Panc1 (cell line): ENCODE results near the gene RIPOR2.

Experiments used
- POLR2AphosphoS5 ChIP-seq: IDR thresholded peaks from 2 replicates; pipeline ENCODE4 v1.6.1; 2012; ENCODE audit warnings: mild to moderate bottlenecking, low read depth, low read length, moderate library complexity
- TF ChIP-seq, protein P1 (sequence below): fragments of 450-650 bp; IDR thresholded peaks from 2 replicates; pipeline ENCODE4 v1.5.1; 2017; ENCODE audit warnings: mild to moderate bottlenecking
- TF ChIP-seq, protein P2 (sequence below), 2 experiments: IDR thresholded peaks; 2 replicates each; pipeline ENCODE4 v1.6.1; 2011 to 2012; ENCODE audit warnings: low read depth in 2 of 2, control low read depth in 1 of 2, low read length in 1 of 2, mild to moderate bottlenecking in 1 of 2, moderate library complexity in 1 of 2; ENCODE audit not compliant: insufficient read depth in 1 of 2

DNA sequence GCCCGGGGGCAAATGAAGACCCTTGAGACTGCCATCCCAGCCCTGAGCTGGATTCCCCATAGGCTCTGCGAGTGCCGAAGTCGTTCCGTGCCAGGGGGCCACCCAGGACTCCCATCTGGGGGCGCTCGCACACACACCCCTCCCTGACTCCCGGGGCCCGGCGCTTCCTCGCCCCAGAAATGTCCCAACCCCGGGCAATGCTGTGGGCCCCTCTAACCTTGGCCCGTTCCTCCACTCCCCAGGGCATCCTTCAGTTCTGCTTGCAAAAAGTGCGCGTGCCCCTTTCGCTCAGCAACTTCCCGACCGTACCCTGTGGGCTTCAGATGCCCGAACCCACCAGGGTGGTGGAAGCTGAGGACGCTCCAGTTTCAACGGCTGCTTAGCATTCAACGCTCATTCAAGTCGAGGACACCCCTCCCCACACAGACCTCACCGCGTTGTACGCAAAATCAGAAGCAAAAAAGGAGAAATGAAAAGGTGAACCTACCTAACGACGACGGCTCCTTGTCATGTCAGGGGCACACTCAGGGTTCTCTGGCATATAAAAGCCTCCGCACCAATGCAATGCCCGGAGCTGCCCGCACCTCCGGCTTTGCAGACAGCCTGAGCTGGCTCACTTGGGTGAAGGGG lies 25.3 kb downstream of the RIPOR2 start:
- TF ChIP-seq, protein P1, sequence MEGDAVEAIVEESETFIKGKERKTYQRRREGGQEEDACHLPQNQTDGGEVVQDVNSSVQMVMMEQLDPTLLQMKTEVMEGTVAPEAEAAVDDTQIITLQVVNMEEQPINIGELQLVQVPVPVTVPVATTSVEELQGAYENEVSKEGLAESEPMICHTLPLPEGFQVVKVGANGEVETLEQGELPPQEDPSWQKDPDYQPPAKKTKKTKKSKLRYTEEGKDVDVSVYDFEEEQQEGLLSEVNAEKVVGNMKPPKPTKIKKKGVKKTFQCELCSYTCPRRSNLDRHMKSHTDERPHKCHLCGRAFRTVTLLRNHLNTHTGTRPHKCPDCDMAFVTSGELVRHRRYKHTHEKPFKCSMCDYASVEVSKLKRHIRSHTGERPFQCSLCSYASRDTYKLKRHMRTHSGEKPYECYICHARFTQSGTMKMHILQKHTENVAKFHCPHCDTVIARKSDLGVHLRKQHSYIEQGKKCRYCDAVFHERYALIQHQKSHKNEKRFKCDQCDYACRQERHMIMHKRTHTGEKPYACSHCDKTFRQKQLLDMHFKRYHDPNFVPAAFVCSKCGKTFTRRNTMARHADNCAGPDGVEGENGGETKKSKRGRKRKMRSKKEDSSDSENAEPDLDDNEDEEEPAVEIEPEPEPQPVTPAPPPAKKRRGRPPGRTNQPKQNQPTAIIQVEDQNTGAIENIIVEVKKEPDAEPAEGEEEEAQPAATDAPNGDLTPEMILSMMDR = no peak
- no peak for TF ChIP-seq POLR2AphosphoS5
- TF ChIP-seq, protein P2, sequence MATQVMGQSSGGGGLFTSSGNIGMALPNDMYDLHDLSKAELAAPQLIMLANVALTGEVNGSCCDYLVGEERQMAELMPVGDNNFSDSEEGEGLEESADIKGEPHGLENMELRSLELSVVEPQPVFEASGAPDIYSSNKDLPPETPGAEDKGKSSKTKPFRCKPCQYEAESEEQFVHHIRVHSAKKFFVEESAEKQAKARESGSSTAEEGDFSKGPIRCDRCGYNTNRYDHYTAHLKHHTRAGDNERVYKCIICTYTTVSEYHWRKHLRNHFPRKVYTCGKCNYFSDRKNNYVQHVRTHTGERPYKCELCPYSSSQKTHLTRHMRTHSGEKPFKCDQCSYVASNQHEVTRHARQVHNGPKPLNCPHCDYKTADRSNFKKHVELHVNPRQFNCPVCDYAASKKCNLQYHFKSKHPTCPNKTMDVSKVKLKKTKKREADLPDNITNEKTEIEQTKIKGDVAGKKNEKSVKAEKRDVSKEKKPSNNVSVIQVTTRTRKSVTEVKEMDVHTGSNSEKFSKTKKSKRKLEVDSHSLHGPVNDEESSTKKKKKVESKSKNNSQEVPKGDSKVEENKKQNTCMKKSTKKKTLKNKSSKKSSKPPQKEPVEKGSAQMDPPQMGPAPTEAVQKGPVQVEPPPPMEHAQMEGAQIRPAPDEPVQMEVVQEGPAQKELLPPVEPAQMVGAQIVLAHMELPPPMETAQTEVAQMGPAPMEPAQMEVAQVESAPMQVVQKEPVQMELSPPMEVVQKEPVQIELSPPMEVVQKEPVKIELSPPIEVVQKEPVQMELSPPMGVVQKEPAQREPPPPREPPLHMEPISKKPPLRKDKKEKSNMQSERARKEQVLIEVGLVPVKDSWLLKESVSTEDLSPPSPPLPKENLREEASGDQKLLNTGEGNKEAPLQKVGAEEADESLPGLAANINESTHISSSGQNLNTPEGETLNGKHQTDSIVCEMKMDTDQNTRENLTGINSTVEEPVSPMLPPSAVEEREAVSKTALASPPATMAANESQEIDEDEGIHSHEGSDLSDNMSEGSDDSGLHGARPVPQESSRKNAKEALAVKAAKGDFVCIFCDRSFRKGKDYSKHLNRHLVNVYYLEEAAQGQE (IDR thresholded peaks at IDR 0.05; ENCODE audit: insufficient read depth in 1 of 2, low read depth in 2 of 2, low read length in 1 of 2) = no peak
